ENCODE data around the gene ELL2.

GRCh38 chr5:95871146-95871806 lies 90.4 kb downstream of the ELL2 start:
- TF ChIP-seq, protein P1, sequence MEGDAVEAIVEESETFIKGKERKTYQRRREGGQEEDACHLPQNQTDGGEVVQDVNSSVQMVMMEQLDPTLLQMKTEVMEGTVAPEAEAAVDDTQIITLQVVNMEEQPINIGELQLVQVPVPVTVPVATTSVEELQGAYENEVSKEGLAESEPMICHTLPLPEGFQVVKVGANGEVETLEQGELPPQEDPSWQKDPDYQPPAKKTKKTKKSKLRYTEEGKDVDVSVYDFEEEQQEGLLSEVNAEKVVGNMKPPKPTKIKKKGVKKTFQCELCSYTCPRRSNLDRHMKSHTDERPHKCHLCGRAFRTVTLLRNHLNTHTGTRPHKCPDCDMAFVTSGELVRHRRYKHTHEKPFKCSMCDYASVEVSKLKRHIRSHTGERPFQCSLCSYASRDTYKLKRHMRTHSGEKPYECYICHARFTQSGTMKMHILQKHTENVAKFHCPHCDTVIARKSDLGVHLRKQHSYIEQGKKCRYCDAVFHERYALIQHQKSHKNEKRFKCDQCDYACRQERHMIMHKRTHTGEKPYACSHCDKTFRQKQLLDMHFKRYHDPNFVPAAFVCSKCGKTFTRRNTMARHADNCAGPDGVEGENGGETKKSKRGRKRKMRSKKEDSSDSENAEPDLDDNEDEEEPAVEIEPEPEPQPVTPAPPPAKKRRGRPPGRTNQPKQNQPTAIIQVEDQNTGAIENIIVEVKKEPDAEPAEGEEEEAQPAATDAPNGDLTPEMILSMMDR (IDR thresholded peaks at IDR 0.05) = no peak
- no peak for TF ChIP-seq POLR2A (IDR thresholded peaks at IDR 0.05)
